Retinal pigment epithelial cell (primary cell): Measurements from ENCODE around the gene HLCS.

Experiments
- DNase-seq: peaks from one replicate; pipeline ENCODE4 v3.0.0-alpha.2; 2010; ENCODE audit warnings: low read depth
- H3K4me3 ChIP-seq: 2 replicates; pipeline ENCODE4 v1.5.1; 2011; ENCODE audit warnings: mild to moderate bottlenecking, low read length, control low read depth, moderate library complexity
- CTCF ChIP-seq: conservative IDR thresholded peaks from 2 replicates; pipeline ENCODE4 v1.5.1; 2011; ENCODE audit warnings: low read depth, low read length, control low read depth, inconsistent platforms

HLCS gene

GRCh38 chr21:36783612-36784374 is 182.7 kb downstream of the HLCS start:
- no peak for DNase-seq
- no peak overlapping the region for H3K4me3 ChIP-seq
- TF ChIP-seq CTCF: no peak

GRCh38 chr21:36780861-36781260 is 185.6 kb downstream of the HLCS start:
- H3K4me3 ChIP-seq: no peak overlapping the region
- no peak for DNase-seq
- no peak for TF ChIP-seq CTCF

GRCh38 chr21:36776981-36777617 is 189.4 kb downstream of the HLCS start:
- no peak overlapping the region for H3K4me3 ChIP-seq
- DNase-seq: no peak
- no peak for TF ChIP-seq CTCF

- no peak for DNase-seq
- TF ChIP-seq CTCF: no peak
- H3K4me3 ChIP-seq: no peak overlapping the region
Observed at GRCh38 chr21:36773995-36774394, 192.5 kb downstream of the HLCS start.

GRCh38 chr21:36773117-36773516 is 193.4 kb downstream of the HLCS start:
- no peak for TF ChIP-seq CTCF
- H3K4me3 ChIP-seq: no peak overlapping the region
- peak; percentile 94 for DNase-seq

GRCh38 chr21:36769051-36769839 is 197.2 kb downstream of the HLCS start:
- no peak for DNase-seq
- no peak overlapping the region for H3K4me3 ChIP-seq
- TF ChIP-seq CTCF: no peak
